ENCODE results near the gene GOLPH3.

GOLPH3 gene

DNA sequence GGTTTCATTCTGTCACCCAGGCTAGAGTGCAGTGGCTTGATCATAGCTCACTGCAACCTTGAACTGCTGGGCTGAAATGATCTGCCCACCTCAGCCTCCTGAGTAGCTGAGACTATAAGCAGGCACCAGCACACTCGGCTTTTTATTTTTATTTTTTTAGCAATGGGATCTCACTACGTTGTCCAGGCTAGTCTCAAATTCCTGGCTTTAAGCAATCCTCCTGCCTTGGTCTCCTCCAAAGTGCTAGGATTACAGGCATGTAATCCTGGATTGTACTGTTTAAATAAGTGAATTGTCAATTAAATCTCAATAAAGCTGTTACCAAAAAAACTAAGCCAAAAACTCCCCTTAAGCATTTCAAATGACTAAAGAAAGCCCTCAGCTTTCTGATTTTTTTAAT, 18.9 kb downstream of the GOLPH3 start:
- Mint-ChIP-seq H3K4me3 (no peak overlapping the region), H3K4me1 (peaks cover 39% of the 10 kb centered on the region), H3K27me3 (no peaks in the 10 kb centered on the region), H3K36me3 (peaks cover 4% of the 10 kb centered on the region), H3K9me3 (no peaks in the 10 kb centered on the region), H3K27ac (no peak overlapping the region)

DNA sequence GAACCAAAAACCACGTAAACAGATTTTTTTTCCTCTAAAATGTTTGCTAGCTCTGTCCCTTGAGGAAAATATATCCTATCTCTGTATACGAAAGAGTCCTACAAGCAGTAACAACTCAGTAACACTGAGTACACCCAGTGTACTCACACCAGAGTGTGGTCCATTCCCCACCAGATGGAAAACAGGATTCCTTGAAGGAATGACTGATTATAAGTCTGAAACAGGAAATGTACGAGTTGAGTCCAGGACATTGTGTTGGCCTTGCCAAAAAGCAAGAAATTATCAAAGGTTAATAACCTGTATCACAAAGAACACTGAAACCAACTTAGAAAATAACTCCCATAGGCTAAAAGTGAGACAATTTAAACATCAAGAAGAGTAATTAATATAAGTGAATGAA, 20.4 kb downstream of the GOLPH3 start:
- Mint-ChIP-seq H3K9me3 (no peaks in the 10 kb centered on the region), H3K4me1 (peaks cover 51% of the 10 kb centered on the region), H3K27me3 (no peaks in the 10 kb centered on the region), H3K4me3 (no peak overlapping the region), H3K27ac (peak overlapping the region; percentile 36), H3K36me3 (peaks cover 6% of the 10 kb centered on the region)

DNA sequence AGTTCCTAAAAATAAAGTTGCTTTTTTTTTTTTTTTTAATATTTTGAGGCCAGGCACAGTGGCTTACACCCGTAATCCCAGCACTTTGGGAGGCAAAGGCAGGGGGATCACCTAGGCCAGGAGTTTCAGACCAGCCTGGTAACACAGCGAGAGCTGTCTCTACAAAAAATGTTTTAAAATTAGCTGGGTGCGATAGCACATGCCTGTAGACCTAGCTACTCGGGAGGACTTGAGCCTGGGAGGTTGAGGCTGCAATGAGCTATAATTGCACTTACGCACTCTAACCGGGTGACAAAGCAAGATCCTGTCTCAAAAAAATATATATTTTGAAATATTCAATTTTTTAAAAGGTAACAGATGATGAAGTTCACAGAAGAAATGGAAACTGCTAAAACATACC, 22.9 kb downstream of the GOLPH3 start:
- peaks cover 6% of the 10 kb centered on the region for H3K36me3 Mint-ChIP-seq
- H3K4me1 Mint-ChIP-seq = peaks cover 72% of the 10 kb centered on the region
- no peak overlapping the region for H3K4me3 Mint-ChIP-seq

DNA sequence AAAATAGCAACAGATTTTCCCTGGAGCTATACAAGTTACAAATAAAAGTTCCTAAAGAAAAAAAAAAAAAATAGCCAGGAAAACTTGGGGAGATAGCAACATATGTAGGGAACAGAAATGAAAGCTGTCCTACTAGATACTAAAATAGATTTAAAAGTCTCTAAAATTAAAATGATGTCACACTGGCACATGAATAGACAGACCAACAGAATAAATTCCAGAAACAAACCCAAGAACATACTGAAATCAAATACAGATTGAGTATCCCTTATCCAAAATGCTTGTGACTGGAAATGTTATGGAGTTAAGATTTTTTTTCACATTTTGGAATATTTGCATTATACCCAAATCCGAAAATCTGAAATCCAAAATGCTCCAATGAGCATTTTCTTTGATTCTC, 23.8 kb downstream of the GOLPH3 start:
- Mint-ChIP-seq H3K27me3 (no peaks in the 10 kb centered on the region), H3K4me1 (peaks cover 79% of the 10 kb centered on the region), H3K27ac (peak overlapping the region; percentile 23), H3K4me3 (no peak overlapping the region), H3K9me3 (no peaks in the 10 kb centered on the region), H3K36me3 (peaks cover 6% of the 10 kb centered on the region)

More for the DNA sequence above, 22.9 kb downstream of the GOLPH3 start:
- no peaks in the 10 kb centered on the region for H3K27me3 Mint-ChIP-seq
- no peak overlapping the region for H3K27ac Mint-ChIP-seq
- H3K9me3 Mint-ChIP-seq = no peaks in the 10 kb centered on the region

DNA sequence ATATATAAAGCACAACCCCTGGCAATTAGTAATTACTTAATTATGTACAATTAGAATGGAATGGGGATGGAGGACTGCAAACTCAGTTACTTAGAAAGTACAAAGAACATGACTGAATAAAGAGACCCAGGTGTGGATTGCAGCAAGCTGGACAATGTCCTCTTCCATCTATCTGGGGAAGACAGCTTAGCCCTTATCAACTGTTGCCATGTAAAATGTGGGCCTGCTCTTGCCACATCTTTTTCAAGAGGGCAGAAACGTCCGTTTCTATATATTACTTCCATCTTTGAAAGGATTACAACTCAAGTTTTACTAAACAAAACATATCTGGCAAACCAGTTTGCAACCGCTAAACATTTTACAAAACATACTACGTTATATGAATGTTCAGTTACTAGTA, 26.2 kb downstream of the GOLPH3 start:
- H3K36me3 Mint-ChIP-seq = peaks cover 5% of the 10 kb centered on the region
- no peaks in the 10 kb centered on the region for H3K27me3 Mint-ChIP-seq
- no peaks in the 10 kb centered on the region for H3K9me3 Mint-ChIP-seq
- peaks cover 71% of the 10 kb centered on the region for H3K4me1 Mint-ChIP-seq
- no peak overlapping the region for H3K27ac Mint-ChIP-seq
- H3K4me3 Mint-ChIP-seq = no peak overlapping the region

DNA sequence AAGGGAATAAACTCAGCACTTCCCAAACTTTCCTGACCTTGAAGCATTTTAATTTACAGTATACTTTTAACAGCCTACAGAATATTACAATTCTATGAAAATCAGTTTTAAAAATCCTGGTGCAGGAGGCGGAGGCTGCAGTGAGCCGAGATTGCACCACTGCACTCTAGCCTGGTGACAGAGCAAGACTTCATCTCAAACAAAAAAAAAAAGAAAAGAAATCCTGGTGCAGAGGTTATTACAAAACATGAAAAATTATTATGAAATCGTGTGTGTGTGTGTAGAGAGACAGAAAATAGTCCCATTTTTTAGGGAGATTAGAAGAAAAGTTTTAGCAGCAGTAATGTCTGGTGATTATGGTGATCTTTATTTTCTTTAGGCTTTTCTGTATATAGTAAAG, 26.9 kb downstream of the GOLPH3 start:
- Mint-ChIP-seq H3K4me1 (peaks cover 67% of the 10 kb centered on the region), H3K27ac (no peak overlapping the region), H3K4me3 (no peak overlapping the region), H3K36me3 (peaks cover 6% of the 10 kb centered on the region), H3K9me3 (no peaks in the 10 kb centered on the region), H3K27me3 (no peaks in the 10 kb centered on the region)

DNA sequence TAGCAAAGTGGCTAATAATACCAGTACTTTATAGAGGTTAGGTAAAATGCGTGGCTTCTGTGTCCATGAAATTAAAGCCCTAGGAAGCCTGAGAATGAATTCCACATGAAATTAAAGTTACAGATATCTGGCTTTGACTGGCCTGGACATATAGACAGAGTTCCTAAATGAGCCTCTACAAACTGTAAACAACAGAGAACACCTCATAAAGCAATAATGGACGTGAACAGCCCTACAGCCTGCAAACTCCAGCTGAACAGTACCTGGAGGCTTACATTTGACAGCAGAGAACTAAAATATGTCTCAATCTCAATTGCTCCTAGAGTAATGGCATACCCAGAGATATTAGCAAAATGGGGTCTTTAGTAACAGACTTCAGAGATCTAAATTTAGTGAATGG, 28.7 kb downstream of the GOLPH3 start:
- Mint-ChIP-seq H3K9me3 (no peaks in the 10 kb centered on the region), H3K27ac (no peak overlapping the region), H3K36me3 (peaks cover 7% of the 10 kb centered on the region), H3K4me1 (peaks cover 56% of the 10 kb centered on the region), H3K27me3 (no peaks in the 10 kb centered on the region), H3K4me3 (no peak overlapping the region)

DNA sequence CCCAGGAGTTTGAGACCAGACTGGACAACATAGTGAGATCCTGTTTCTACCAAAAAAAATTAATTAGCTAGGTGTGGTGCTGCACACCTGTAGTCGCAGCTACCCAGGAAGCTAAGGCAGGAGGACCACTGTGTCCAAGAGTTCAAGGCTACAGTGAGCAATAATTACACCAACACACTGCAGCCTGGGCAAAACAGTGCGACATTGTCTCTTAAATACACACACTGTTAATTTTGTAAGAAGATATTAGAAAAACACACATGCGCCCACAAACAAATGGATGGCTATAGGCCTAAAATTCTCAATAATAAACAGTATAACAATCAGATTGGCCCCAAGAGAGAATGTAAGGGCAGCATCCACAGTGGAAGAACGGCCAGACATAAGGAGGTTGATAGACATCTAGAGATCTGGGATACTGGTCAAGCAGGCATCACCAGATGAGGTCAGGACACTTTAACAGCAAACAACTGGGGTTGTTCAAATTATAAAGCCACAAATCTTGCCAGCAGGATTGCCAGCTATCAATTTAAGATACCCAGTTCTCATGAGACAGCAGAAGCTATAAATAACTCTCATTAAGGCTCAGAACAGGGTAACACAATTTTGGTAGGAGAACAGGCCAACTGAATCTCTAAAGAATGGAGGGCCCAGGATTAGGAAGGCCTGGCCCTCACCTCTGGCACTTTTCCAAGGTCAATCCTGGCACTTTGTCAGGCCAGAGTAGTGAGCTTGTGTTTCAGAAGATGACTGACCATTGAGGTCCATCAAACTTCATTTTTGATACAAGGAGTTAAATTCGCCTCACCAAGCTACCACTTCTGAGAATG, 29.5 kb downstream of the GOLPH3 start:
- no peaks in the 10 kb centered on the region for H3K27me3 Mint-ChIP-seq
- peaks cover 11% of the 10 kb centered on the region for H3K36me3 Mint-ChIP-seq
- peak overlapping the region; percentile 59 for H3K27ac Mint-ChIP-seq
- H3K4me1 Mint-ChIP-seq = peaks cover 55% of the 10 kb centered on the region
- no peak overlapping the region for H3K4me3 Mint-ChIP-seq
- no peaks in the 10 kb centered on the region for H3K9me3 Mint-ChIP-seq

DNA sequence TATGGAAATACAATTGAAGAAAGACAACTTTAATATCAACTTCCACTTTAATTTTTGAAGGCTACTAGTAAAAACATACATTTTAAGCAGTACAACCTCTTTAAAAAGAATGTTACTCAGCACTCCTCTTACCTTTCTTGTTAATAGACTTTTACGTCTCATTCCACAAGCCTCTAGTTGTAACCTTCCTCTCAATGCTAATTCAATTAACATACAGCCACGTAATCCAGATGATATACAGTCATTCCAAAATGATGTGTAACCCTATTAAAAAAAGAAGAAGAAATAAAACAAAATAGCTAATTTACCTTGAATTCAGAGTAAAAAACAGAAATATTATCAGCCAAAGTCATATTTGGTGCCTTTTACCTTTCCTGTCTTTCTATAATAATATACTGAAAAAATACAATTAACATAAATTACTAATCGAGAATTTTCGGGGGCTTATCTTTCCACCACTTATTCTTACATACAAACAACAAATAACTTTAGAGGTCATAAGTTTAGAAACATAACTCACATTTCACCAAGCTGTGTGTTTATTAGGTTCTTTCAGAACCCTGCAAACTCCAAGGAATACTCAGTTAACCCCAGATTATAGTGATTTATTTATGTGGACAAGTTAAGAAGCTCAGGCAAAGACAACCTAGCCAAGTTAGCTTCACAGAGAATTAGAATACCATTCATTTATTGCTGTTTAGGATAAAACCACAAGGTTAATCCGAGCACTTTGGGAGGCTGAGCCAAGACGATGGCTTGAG, 30.3 kb downstream of the GOLPH3 start:
- H3K9me3 Mint-ChIP-seq = no peaks in the 10 kb centered on the region
- H3K4me3 Mint-ChIP-seq = no peak overlapping the region
- H3K27me3 Mint-ChIP-seq = no peaks in the 10 kb centered on the region
- H3K36me3 Mint-ChIP-seq = peaks cover 15% of the 10 kb centered on the region
- H3K4me1 Mint-ChIP-seq = peaks cover 55% of the 10 kb centered on the region
- H3K27ac Mint-ChIP-seq = no peak overlapping the region

DNA sequence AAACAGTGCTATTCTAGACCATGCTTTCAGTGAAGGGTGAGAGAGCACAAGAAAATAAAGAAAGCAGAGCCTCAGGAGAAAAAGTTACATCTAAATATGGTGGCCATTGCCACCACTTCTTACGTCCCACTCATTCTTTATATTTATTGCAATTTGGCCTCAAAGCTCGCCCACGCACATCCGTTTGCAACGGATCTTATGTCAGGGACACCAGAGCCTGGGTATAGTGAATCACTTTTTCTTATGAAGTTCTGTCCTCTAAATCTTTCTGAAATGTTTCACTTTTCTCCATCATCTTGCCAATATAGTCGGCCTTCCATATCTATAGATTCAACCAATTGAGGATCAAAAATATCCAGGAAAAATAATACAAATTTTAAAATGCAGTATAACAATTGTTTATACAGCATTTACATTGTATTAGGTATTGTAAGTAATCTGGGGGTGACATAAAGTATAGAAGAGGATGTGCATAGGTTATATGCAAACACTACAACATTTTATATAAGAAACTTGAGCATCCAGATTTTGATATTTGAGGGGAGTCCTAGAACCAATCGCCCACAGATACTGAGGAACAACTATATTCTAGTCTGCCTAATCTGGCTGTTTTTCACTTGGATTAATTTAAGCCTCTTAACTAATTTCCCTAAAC, 35.2 kb downstream of the GOLPH3 start:
- Mint-ChIP-seq H3K9me3 (no peaks in the 10 kb centered on the region), H3K27me3 (no peaks in the 10 kb centered on the region), H3K27ac (peak overlapping the region; percentile 11), H3K36me3 (peaks cover 21% of the 10 kb centered on the region), H3K4me3 (peak overlapping the region; percentile 15), H3K4me1 (peaks cover 22% of the 10 kb centered on the region)

DNA sequence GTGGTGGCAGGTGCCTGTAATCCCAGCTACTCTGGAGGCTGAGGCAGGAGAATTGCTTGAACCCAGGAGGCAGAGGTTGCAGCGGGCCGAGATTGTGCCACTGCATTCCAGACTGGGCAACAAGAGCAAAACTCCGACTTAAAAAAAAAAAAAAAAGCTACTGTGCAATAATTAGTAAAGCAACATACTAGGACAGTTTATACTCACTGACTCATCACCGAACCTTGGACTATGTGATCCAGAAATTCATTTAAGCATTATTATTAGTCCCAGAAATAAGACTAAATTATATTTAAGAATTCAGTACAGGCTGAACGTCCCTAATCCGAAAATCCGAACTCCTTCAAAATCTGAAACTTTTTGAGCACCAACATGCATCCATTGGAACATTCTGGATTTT, 37.8 kb downstream of the GOLPH3 start:
- Mint-ChIP-seq H3K27ac (no peak overlapping the region), H3K36me3 (peaks cover 24% of the 10 kb centered on the region), H3K27me3 (no peaks in the 10 kb centered on the region), H3K4me1 (peaks cover 39% of the 10 kb centered on the region), H3K9me3 (no peaks in the 10 kb centered on the region), H3K4me3 (no peak overlapping the region)

DNA sequence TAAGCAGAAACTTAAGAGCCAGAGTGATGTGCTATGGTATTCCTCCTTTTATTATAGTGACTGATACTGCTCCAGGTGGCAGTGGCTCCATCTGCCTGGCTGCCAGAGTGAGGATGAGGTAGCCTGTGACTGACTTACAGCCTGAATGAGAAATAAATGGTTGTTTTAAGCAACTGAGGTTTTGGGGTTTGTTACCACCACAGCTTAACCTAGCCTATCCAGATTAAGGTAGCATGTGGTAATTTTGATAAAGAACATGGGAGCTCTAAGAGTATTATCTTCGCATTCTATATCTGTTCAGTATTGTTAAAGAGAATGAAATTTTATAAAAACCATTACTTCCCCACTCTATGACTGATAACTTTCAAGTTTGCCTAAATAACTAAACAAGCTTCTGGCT, 39.0 kb downstream of the GOLPH3 start:
- Mint-ChIP-seq H3K4me3 (no peak overlapping the region), H3K9me3 (no peaks in the 10 kb centered on the region), H3K4me1 (peaks cover 51% of the 10 kb centered on the region), H3K27me3 (no peaks in the 10 kb centered on the region), H3K36me3 (peaks cover 25% of the 10 kb centered on the region), H3K27ac (no peak overlapping the region)

DNA sequence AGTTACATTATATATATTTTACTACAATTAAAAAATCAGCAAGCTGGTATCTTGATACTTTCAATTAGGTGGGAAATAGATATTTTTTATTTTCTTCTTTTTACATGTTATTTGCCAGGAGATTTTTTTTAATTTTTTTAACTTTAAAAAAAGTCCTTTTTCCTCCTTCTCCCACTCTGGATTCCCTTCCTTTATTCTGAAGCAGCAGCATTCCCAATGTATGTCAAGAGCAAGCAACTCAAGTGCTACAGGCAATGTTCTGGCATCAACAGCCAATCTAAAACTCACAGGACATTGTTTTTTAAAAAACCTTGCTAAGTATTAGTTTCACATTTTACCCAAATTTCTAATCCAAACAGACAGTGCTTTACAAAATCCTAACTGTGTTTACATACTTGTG, 41.4 kb downstream of the GOLPH3 start:
- Mint-ChIP-seq H3K9me3 (no peaks in the 10 kb centered on the region), H3K4me3 (no peak overlapping the region), H3K27ac (peak overlapping the region; percentile 80), H3K36me3 (peaks cover 18% of the 10 kb centered on the region), H3K4me1 (peaks cover 50% of the 10 kb centered on the region), H3K27me3 (no peaks in the 10 kb centered on the region)

DNA sequence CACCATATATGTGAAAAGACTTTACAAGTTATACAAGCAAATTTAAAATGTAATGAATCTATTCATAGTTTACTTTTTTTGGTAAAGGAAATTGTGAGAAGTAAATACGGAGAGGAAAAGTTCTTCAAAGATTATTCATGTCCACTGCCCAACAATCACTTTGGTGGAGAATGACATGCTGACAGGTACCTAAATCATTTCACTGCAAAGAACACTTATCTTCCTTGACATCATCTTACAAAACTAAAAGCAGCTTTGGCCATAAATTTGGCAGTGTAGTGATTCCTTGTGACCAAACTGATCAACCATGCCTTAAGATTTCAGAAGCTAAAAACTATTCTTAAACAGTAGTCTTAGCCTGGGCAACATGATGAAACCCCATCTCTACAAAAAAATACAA, 42.5 kb downstream of the GOLPH3 start:
- no peak overlapping the region for H3K27ac Mint-ChIP-seq

DNA sequence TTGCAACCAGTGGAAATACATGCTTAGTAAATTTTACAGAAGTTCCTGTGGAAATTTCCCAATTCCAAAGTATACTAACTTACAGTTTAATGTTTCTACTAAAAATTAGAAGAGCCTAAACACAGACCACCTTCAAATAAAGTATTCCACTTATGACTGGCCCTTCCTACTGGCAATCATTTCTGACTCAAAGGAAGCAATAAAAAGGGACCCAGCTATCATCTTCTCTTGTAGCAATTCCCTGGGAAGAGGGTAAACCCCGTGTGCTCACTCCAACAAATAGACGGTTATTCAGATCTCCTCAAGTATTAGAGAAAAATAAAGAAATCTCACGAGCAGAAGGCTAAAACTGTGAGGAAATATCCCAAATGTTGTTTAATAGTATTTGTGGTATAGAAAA, 43.3 kb downstream of the GOLPH3 start:
- H3K27me3 Mint-ChIP-seq = no peaks in the 10 kb centered on the region
- no peaks in the 10 kb centered on the region for H3K9me3 Mint-ChIP-seq
- H3K4me3 Mint-ChIP-seq = no peak overlapping the region
- H3K36me3 Mint-ChIP-seq = peaks cover 25% of the 10 kb centered on the region
- peak overlapping the region; percentile 55 for H3K27ac Mint-ChIP-seq
- peaks cover 54% of the 10 kb centered on the region for H3K4me1 Mint-ChIP-seq

More for the DNA sequence above, 42.5 kb downstream of the GOLPH3 start:
- H3K4me1 Mint-ChIP-seq = peaks cover 52% of the 10 kb centered on the region
- H3K9me3 Mint-ChIP-seq = no peaks in the 10 kb centered on the region
- H3K36me3 Mint-ChIP-seq = peaks cover 21% of the 10 kb centered on the region
- no peaks in the 10 kb centered on the region for H3K27me3 Mint-ChIP-seq
- H3K4me3 Mint-ChIP-seq = no peak overlapping the region

DNA sequence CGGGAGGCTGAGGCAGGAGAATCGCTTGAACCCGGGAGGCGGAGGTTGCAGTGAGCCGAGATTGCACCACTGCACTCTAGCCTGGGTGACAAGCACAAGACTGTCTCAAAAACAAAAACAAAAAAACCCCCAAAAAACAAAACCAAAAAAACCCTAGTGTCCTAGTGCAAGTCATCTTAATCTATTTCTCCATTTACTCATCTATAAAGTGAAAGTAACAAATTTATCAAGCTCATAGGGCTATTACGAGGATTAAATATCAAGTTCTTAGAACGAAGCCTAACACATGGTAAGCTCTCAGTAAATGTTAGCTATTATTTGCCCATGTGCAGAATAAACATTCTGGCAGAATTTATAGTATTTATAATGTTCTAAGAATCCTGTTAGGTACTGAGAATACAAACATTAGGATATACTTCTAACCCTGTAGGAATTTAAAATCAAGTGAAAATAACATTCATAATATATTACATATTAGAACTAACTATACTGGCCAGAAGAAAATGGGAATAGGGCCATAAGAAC, 45.0 kb downstream of the GOLPH3 start:
- Mint-ChIP-seq H3K4me1 (peaks cover 55% of the 10 kb centered on the region), H3K27me3 (no peaks in the 10 kb centered on the region), H3K27ac (peak overlapping the region; percentile 38), H3K9me3 (no peaks in the 10 kb centered on the region), H3K4me3 (no peak overlapping the region), H3K36me3 (peaks cover 23% of the 10 kb centered on the region)

Measured in activated naive CD4-positive, alpha-beta T cell treated with anti-CD3 and anti-CD28 coated beads, Interleukin-2, amount 50 U/mL, for 24 hours (primary cell).